IMR-90 (cell line): ENCODE data around the gene CEP170.

ENCODE experiments used
- BHLHE40 ChIP-seq: fragments of 150-350 bp; IDR thresholded peaks from 2 replicates; pipeline ENCODE4 v1.6.1; 2016; ENCODE audit warnings: mild to moderate bottlenecking, low read depth, low read length
- CTCF ChIP-seq: conservative IDR thresholded peaks from 2 replicates; pipeline ENCODE4 v1.5.1; 2012; ENCODE audit warnings: mild to moderate bottlenecking, low read depth, low read length, improper control_type of control experiment
- ELK1 ChIP-seq: fragments of 150-350 bp; IDR thresholded peaks from 2 replicates; pipeline ENCODE4 v1.6.1; 2016; ENCODE audit warnings: low read depth, mild to moderate bottlenecking, low read length, moderate library complexity, borderline replicate concordance
- MAZ ChIP-seq: IDR thresholded peaks from 2 replicates; pipeline ENCODE4 v1.6.1; 2012; ENCODE audit warnings: low read depth, mild to moderate bottlenecking, low read length, improper control_type of control experiment, moderate library complexity, borderline replicate concordance
- MXI1 ChIP-seq: IDR thresholded peaks from 2 replicates; pipeline ENCODE4 v1.6.1; 2012; ENCODE audit warnings: low read depth, mild to moderate bottlenecking, low read length, moderate library complexity, borderline replicate concordance
- POLR2A ChIP-seq: IDR thresholded peaks from 2 replicates; pipeline ENCODE4 v1.6.1; 2012; ENCODE audit warnings: mild to moderate bottlenecking, low read depth, low read length
- RAD21 ChIP-seq: IDR thresholded peaks from 2 replicates; pipeline ENCODE4 v1.6.1; 2012; ENCODE audit warnings: low read length, improper control_type of control experiment
- RFX5 ChIP-seq: IDR thresholded peaks from 2 replicates; pipeline ENCODE4 v1.8.0; 2012; ENCODE audit warnings: low read depth, mild to moderate bottlenecking, low read length, moderate library complexity
- SMC3 ChIP-seq: fragments of 150-350 bp; IDR thresholded peaks from 2 replicates; pipeline ENCODE4 v1.6.1; 2016; ENCODE audit warnings: low read depth, mild to moderate bottlenecking, antibody characterized with exemption, low read length, moderate library complexity

- no peak for TF ChIP-seq CTCF
- TF ChIP-seq SMC3, result no peak
- TF ChIP-seq RAD21, result no peak
- no peak for TF ChIP-seq MAZ
- no peak for TF ChIP-seq MXI1
- no peak for TF ChIP-seq POLR2A
- no peak for TF ChIP-seq RFX5
- TF ChIP-seq ELK1, result no peak
- TF ChIP-seq BHLHE40, result no peak
These were observed 5.9 kb downstream of the CEP170 start for GRCh38 chr1:243249214-243249613.
